GM10266 (cell line): Measurements from ENCODE around the gene SYT13.

ENCODE experiments used
- DNase-seq: peaks from one replicate; pipeline ENCODE4 v3.0.0; 2012; ENCODE audit errors: extremely low spot score
- CTCF ChIP-seq: IDR thresholded peaks from 2 replicates; pipeline ENCODE4 v1.5.1; 2012; ENCODE audit warnings: mild to moderate bottlenecking, low read depth; ENCODE audit not compliant: control insufficient read depth, insufficient read depth; ENCODE audit errors: missing control alignments

SYT13 gene

GRCh38 chr11:45274206-45274605 is 11.9 kb downstream of the SYT13 start:
- no peak for DNase-seq
- no peak for TF ChIP-seq CTCF

GRCh38 chr11:45273509-45273908 is 12.6 kb downstream of the SYT13 start:
- no peak for DNase-seq
- TF ChIP-seq CTCF, result no peak

- no peak for DNase-seq
- TF ChIP-seq CTCF, result no peak
These were observed 13.4 kb downstream of the SYT13 start for GRCh38 chr11:45272701-45273100.

GRCh38 chr11:45270946-45271716 is 15.0 kb downstream of the SYT13 start:
- TF ChIP-seq CTCF, result no peak
- DNase-seq, result no peak

GRCh38 chr11:45269678-45270077 is 16.5 kb downstream of the SYT13 start:
- no peak for DNase-seq
- no peak for TF ChIP-seq CTCF

GRCh38 chr11:45267652-45268299 is 18.4 kb downstream of the SYT13 start:
- no peak for TF ChIP-seq CTCF
- DNase-seq, result no peak

- peak; percentile 38 for TF ChIP-seq CTCF
- DNase-seq, result no peak
These were observed 19.1 kb downstream of the SYT13 start for GRCh38 chr11:45267052-45267451.
